Naive thymus-derived CD4-positive, alpha-beta T cell (primary cell): ENCODE results near the gene STK24. TPM values are rescaled to one million over a fixed set of nuclear protein-coding genes. Genes with fewer than 3 reads are reported as not detected.

ENCODE experiments used
- ATAC-seq: fragments of 150-1000 bp; cut with Tn5 transposase; 2 replicates; pipeline ENCODE4 v1.10.0; 2021; ENCODE audit warnings: mild to moderate bottlenecking, moderate library complexity
- CTCF ChIA-PET: fragments of 350-600 bp; sonication (Branson Sonifier 250); formaldehyde crosslinking; loops from one replicate; lab custom pipeline; 2021; ENCODE audit warnings: antibody characterized with exemption; lab: Charles Lee
- POLR2A ChIA-PET: fragments of 350-600 bp; sonication (Branson Sonifier 250); formaldehyde crosslinking; loops from one replicate; lab custom pipeline; 2021; ENCODE audit warnings: antibody characterized with exemption, inconsistent platforms; lab: Charles Lee
- DNase-seq, 9 donors: peaks; one replicate each; pipeline versions ENCODE4 v3.0.0 to v3.0.0-alpha.2; 2020 to 2022; ENCODE audit warnings: mixed read lengths in 1 of 9
- H3K27ac ChIP-seq: one replicate; pipeline ENCODE4 v1.7.0; 2013; ENCODE audit warnings: mild to moderate bottlenecking, low read depth, low read length, moderate library complexity
- H3K27me3 ChIP-seq, 2 donors: one replicate each; pipeline ENCODE4 v1.7.0; 2013; ENCODE audit warnings: low read length in 2 of 2, mild to moderate bottlenecking in 2 of 2, moderate library complexity in 2 of 2; ENCODE audit not compliant: control insufficient read depth in 2 of 2, insufficient read depth in 2 of 2
- H3K36me3 ChIP-seq, 3 experiments: 1 replicate in 2 of 3; 2 replicates in 1 of 3; pipeline ENCODE4 v1.7.0; 2013; ENCODE audit warnings: low read length in 3 of 3, mild to moderate bottlenecking in 3 of 3, moderate library complexity in 1 of 3; ENCODE audit not compliant: insufficient read depth in 3 of 3, control insufficient read depth in 2 of 3
- H3K4me1 ChIP-seq, 2 donors: one replicate each; pipeline ENCODE4 v1.7.0; 2013; ENCODE audit warnings: low read length in 2 of 2, mild to moderate bottlenecking in 2 of 2, moderate library complexity in 1 of 2; ENCODE audit not compliant: control insufficient read depth in 2 of 2, insufficient read depth in 2 of 2
- H3K4me3 ChIP-seq: 2 replicates; pipeline ENCODE4 v1.7.0; 2013; ENCODE audit warnings: mild to moderate bottlenecking, low read length
- H3K9me3 ChIP-seq, 3 experiments: 1 replicate in 2 of 3; 2 replicates in 1 of 3; pipeline ENCODE4 v1.7.0; 2013; ENCODE audit warnings: low read length in 3 of 3; ENCODE audit not compliant: control insufficient read depth in 2 of 3
- H3K27ac Mint-ChIP-seq, 9 donors: one replicate each; pipeline ENCODE4 v1.8.0; 2020 to 2022; ENCODE audit warnings: mixed read lengths in 9 of 9, mild to moderate bottlenecking in 8 of 9, moderate library complexity in 5 of 9, inconsistent platforms in 2 of 9
- H3K27me3 Mint-ChIP-seq, 5 donors: one replicate each; pipeline ENCODE4 v1.8.0; 2021 to 2022; ENCODE audit warnings: mixed read lengths in 5 of 5, mild to moderate bottlenecking in 1 of 5
- H3K36me3 Mint-ChIP-seq, 5 donors: one replicate each; pipeline ENCODE4 v1.8.0; 2020 to 2022; ENCODE audit warnings: mixed read lengths in 5 of 5, mild to moderate bottlenecking in 3 of 5, inconsistent platforms in 1 of 5
- H3K4me1 Mint-ChIP-seq, 7 donors: one replicate each; pipeline ENCODE4 v1.8.0; 2020 to 2022; ENCODE audit warnings: mixed read lengths in 7 of 7, mild to moderate bottlenecking in 3 of 7, inconsistent platforms in 1 of 7
- H3K4me3 Mint-ChIP-seq, 10 donors: one replicate each; pipeline ENCODE4 v1.8.0; 2020 to 2022; ENCODE audit warnings: mild to moderate bottlenecking in 10 of 10, mixed read lengths in 10 of 10, moderate library complexity in 6 of 10, inconsistent platforms in 2 of 10
- H3K9me3 Mint-ChIP-seq, 11 donors: one replicate each; pipeline ENCODE4 v1.8.0; 2020 to 2022; ENCODE audit warnings: mixed read lengths in 11 of 11, mild to moderate bottlenecking in 4 of 11, inconsistent platforms in 1 of 11, moderate library complexity in 1 of 11
- intact Hi-C, 2 donors: fragments of 100-400 bp; cut with micrococcal nuclease; formaldehyde crosslinking; loops; one replicate each; pipeline ENCODE4 v1.15.1; 2023
- polyA plus RNA-seq, 2 donors: library from polyadenylated mRNA; unstranded; fragments of 300-500 nt; fragmentation: Illumina TruSeq; gene quantifications; one replicate each; pipeline ENCODE4 v1.2.3, GENCODE V29; 2021
- total RNA-seq, 6 experiments: library from RNA in 5 of 6; stranded (reverse) in 5 of 6; gene quantifications; 1 replicate in 5 of 6; 2 replicates in 1 of 6; pipeline ENCODE4 v1.2.3 and lab custom pipeline; 2021 to 2026

STK24 gene
- total and polyA plus RNA-seq, 7 experiments from 2014 or later: 29.8 to 148 (median 94.4) TPM

- Mint-ChIP-seq H3K27me3 (no peaks in the 10 kb centered on the region), H3K4me1 (peaks cover 70 to 96% (median 94%) of the 10 kb centered on the region in 7 donors), H3K36me3 (peaks cover 0 to 30% (median 4%) of the 10 kb centered on the region in 5 donors), H3K4me3 (peak overlapping the region in 8 of 10 donors; percentile 25 to 50 (median 40)), H3K27ac (peak overlapping the region in 6 of 9 donors; percentile 32 to 87 (median 50)), H3K9me3 (peaks cover 0 to 1% (median 0%) of the 10 kb centered on the region in 11 donors)
- ChIA-PET CTCF (no interaction called here), POLR2A (no interaction called here)
- Histone ChIP-seq H3K36me3 (no peaks in the 10 kb centered on the region), H3K27ac (no peak overlapping the region), H3K9me3 (no peaks in the 10 kb centered on the region), H3K4me3 (no peak overlapping the region), H3K4me1 (peaks cover 54 to 57% of the 10 kb centered on the region in 2 donors), H3K27me3 (no peaks in the 10 kb centered on the region)
- intact Hi-C loops: no loop called here
- no peak for DNase-seq
- no peak for ATAC-seq
Observed at GRCh38 chr13:98535501-98536354, 41.2 kb downstream of the STK24 start.

GRCh38 chr13:98534821-98535220, 42.1 kb downstream of the STK24 start:
- Mint-ChIP-seq H3K4me1 (peaks cover 70 to 96% (median 94%) of the 10 kb centered on the region in 7 donors), H3K4me3 (peak overlapping the region in 2 of 10 donors; percentile 20 to 48), H3K36me3 (peaks cover 0 to 28% (median 4%) of the 10 kb centered on the region in 5 donors), H3K27ac (peak overlapping the region in 6 of 9 donors; percentile 23 to 73 (median 43)), H3K9me3 (peaks cover 0 to 1% (median 0%) of the 10 kb centered on the region in 11 donors), H3K27me3 (no peaks in the 10 kb centered on the region)
- intact Hi-C loops: no loop called here
- DNase-seq (no peak), ATAC-seq (no peak)
- Histone ChIP-seq H3K36me3 (no peaks in the 10 kb centered on the region), H3K4me1 (peaks cover 53 to 61% of the 10 kb centered on the region in 2 donors), H3K4me3 (no peak overlapping the region), H3K27me3 (no peaks in the 10 kb centered on the region), H3K27ac (no peak overlapping the region), H3K9me3 (no peaks in the 10 kb centered on the region)
- ChIA-PET POLR2A (interaction anchor here (0.7 to 1.4 kb wide), 2 partner anchors 41 to 43 kb away, joined by 3 read pairs; no protein-coding TSS in a partner anchor), CTCF (no interaction called here)

GRCh38 chr13:98533912-98534311, 43.0 kb downstream of the STK24 start:
- peak overlapping the region in 6 of 10 donors; percentile 20 to 65 (median 50) for H3K4me3 Mint-ChIP-seq

GRCh38 chr13:98532254-98532653, 44.7 kb downstream of the STK24 start:
- Mint-ChIP-seq H3K9me3 (no peaks in the 10 kb centered on the region), H3K4me1 (peaks cover 70 to 95% (median 90%) of the 10 kb centered on the region in 7 donors), H3K4me3 (no peak overlapping the region), H3K27ac (peak overlapping the region in 3 of 9 donors; percentile 3 to 42 (median 25)), H3K27me3 (no peaks in the 10 kb centered on the region), H3K36me3 (peaks cover 0 to 16% (median 0%) of the 10 kb centered on the region in 5 donors)
- no peaks in the 10 kb centered on the region for H3K27me3 ChIP-seq
- no peaks in the 10 kb centered on the region for H3K9me3 ChIP-seq
- H3K27ac ChIP-seq: no peak overlapping the region
- H3K4me3 ChIP-seq: no peak overlapping the region
- ATAC-seq (no peak), DNase-seq (no peak)
- H3K4me1 ChIP-seq: peaks cover 50 to 63% of the 10 kb centered on the region in 2 donors
- ChIA-PET CTCF (interaction anchor here (0.6 kb wide), 1 partner anchor 1021 kb away, joined by 3 read pairs; no protein-coding TSS in a partner anchor), POLR2A (interaction anchor here (1.2 kb wide), 1 partner anchor 17 kb away, joined by 3 read pairs; no protein-coding TSS in a partner anchor)
- intact Hi-C loops: loop anchor here in 1 of 2 donors (2.0 kb wide), 1 partner anchor 13 kb away; no protein-coding TSS in a partner anchor
- no peaks in the 10 kb centered on the region for H3K36me3 ChIP-seq

More at GRCh38 chr13:98533912-98534311, 43.0 kb downstream of the STK24 start:
- Mint-ChIP-seq H3K27me3 (no peaks in the 10 kb centered on the region), H3K9me3 (peaks cover 0 to 1% (median 0%) of the 10 kb centered on the region in 11 donors), H3K27ac (peak overlapping the region; percentile 17 to 73 (median 43)), H3K36me3 (peaks cover 0 to 20% (median 4%) of the 10 kb centered on the region in 5 donors), H3K4me1 (peaks cover 71 to 96% (median 94%) of the 10 kb centered on the region in 7 donors)
- CTCF ChIA-PET: no interaction called here
- Histone ChIP-seq H3K36me3 (no peaks in the 10 kb centered on the region), H3K27ac (no peak overlapping the region), H3K27me3 (no peaks in the 10 kb centered on the region), H3K4me1 (peaks cover 53 to 63% of the 10 kb centered on the region in 2 donors), H3K4me3 (no peak overlapping the region), H3K9me3 (no peaks in the 10 kb centered on the region)
- ATAC-seq (no peak), DNase-seq (no peak)
- POLR2A ChIA-PET: interaction anchor here (1.4 kb wide), 1 partner anchor 44 kb away, joined by 3 read pairs; no protein-coding TSS in a partner anchor
- intact Hi-C loops: loop anchor here in 1 of 2 donors (2.0 kb wide), 1 partner anchor 15 kb away; no protein-coding TSS in a partner anchor

- H3K27me3 Mint-ChIP-seq: no peaks in the 10 kb centered on the region
- H3K4me3 Mint-ChIP-seq: peak overlapping the region in 3 of 10 donors; percentile 32 to 40 (median 35)
- Histone ChIP-seq H3K4me3 (no peak overlapping the region), H3K9me3 (no peaks in the 10 kb centered on the region), H3K4me1 (peaks cover 58 to 68% of the 10 kb centered on the region in 2 donors), H3K36me3 (no peaks in the 10 kb centered on the region), H3K27ac (no peak overlapping the region), H3K27me3 (no peaks in the 10 kb centered on the region)
- ATAC-seq (no peak), DNase-seq (no peak)
- POLR2A ChIA-PET: no interaction called here
- intact Hi-C loops: no loop called here
- H3K36me3 Mint-ChIP-seq: peaks cover 0 to 13% (median 0%) of the 10 kb centered on the region in 5 donors
- peak overlapping the region in 7 of 9 donors; percentile 24 to 85 (median 71) for H3K27ac Mint-ChIP-seq
- H3K4me1 Mint-ChIP-seq: peaks cover 68 to 95% (median 90%) of the 10 kb centered on the region in 7 donors
- CTCF ChIA-PET: no interaction called here
- no peaks in the 10 kb centered on the region for H3K9me3 Mint-ChIP-seq
Observed at GRCh38 chr13:98530217-98530616, 46.7 kb downstream of the STK24 start.

- ATAC-seq (no peak), DNase-seq (no peak)
- Mint-ChIP-seq H3K27me3 (no peaks in the 10 kb centered on the region), H3K27ac (peak overlapping the region in 7 of 9 donors; percentile 7 to 79 (median 70)), H3K36me3 (peaks cover 0 to 7% (median 0%) of the 10 kb centered on the region in 5 donors), H3K9me3 (no peaks in the 10 kb centered on the region), H3K4me3 (peak overlapping the region in 7 of 10 donors; percentile 12 to 56 (median 40)), H3K4me1 (peaks cover 71 to 95% (median 90%) of the 10 kb centered on the region in 7 donors)
- intact Hi-C loops: no loop called here
- Histone ChIP-seq H3K4me1 (peaks cover 65 to 70% of the 10 kb centered on the region in 2 donors), H3K36me3 (no peaks in the 10 kb centered on the region), H3K27ac (no peak overlapping the region), H3K4me3 (no peak overlapping the region), H3K27me3 (no peaks in the 10 kb centered on the region), H3K9me3 (no peaks in the 10 kb centered on the region)
- POLR2A ChIA-PET: interaction anchor here (1.4 kb wide), 1 partner anchor 28 kb away, joined by 3 read pairs; no protein-coding TSS in a partner anchor
- CTCF ChIA-PET: no interaction called here
Observed at GRCh38 chr13:98529171-98529570, 47.7 kb downstream of the STK24 start.
